Measurements from ENCODE around the gene BCCIP.

- TF ChIP-seq CTCF (IDR thresholded peaks at IDR 0.05) = no peak
- TF ChIP-seq POLR2A (IDR thresholded peaks at IDR 0.05) = no peak
- TF ChIP-seq POLR2AphosphoS5 (IDR thresholded peaks at IDR 0.05) = no peak
- no peak for TF ChIP-seq EP300 (IDR thresholded peaks at IDR 0.05)
Measured at GRCh38 chr10:125783408-125783807, 39.9 kb upstream of the BCCIP start.
